SK-N-SH (cell line): ENCODE results near the gene ZHX3.

Source experiments
- CTCF ChIP-seq: fragments of 200-600 bp; sonication (generic); IDR thresholded peaks from 2 replicates; pipeline ENCODE4 v1.6.1; 2017; ENCODE audit warnings: antibody characterized with exemption, mild to moderate bottlenecking, moderate library complexity
- GABPA ChIP-seq: IDR thresholded peaks from 2 replicates; pipeline ENCODE4 v1.4.0; 2012; ENCODE audit warnings: low read depth, mild to moderate bottlenecking
- MAX ChIP-seq: IDR thresholded peaks from 2 replicates; pipeline ENCODE4 v1.4.0; 2012; ENCODE audit warnings: low read depth
- NRF1 ChIP-seq: IDR thresholded peaks from 2 replicates; pipeline ENCODE4 v1.6.1; 2012; ENCODE audit warnings: low read depth, mild to moderate bottlenecking, low read length
- RXRA ChIP-seq: IDR thresholded peaks from 2 replicates; pipeline ENCODE4 v1.4.0; 2012; ENCODE audit warnings: low read depth, mild to moderate bottlenecking, borderline replicate concordance

GRCh38 chr20:41222296-41222695 lies 95.2 kb downstream of the ZHX3 start:
- TF ChIP-seq CTCF (no peak), MAX (no peak), RXRA (no peak), GABPA (no peak), NRF1 (no peak)
